ENCODE results near the gene CEP120. TPM values are rescaled to one million over a fixed set of nuclear protein-coding genes. Genes with fewer than 3 reads are reported as not detected.

The CEP120 gene
- total and polyA plus RNA-seq, 4 donors, result 5.0 to 29.6 (median 12.6) TPM

DNA sequence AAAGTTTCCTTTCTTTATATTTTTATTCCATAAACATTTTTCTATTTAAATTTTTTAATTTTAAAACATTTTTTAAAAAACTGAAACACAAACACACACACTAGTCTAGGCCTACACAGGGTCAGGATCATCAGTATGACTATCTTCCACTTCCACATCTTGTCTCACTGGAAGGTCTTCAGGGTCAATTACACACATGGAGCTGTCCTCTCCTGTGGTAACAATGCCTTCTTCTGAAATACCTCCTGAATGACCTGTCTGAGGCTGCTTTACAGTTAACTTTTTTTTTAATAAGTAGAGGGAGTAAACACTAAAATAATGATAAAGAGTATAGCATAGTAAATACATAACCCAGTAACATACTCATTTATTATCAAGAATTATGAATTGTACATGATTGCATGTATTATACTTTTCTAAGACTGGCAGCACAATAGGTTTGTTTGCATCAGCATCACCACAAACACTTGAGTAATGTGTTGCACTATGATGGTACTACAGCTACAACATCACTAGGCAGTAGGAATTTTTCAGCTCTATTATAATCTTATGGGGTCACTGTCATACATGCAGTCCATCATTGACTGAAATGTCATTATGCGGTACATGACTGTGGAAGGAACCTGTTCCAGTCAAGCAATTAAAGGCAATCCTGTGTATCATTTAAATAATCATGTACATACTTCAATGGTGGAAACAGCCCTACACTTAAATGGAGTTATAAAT, 17.4 kb upstream of the CEP120 start:
- no peaks in the 10 kb centered on the region for H3K27me3 ChIP-seq (ENCODE audit: control insufficient read depth in 3 of 3, insufficient read depth in 3 of 3, low read length in 2 of 3)
- ATAC-seq (ENCODE audit: insufficient read depth, low FRiP score) (no peak), DNase-seq (no peak)
- H3K4me3 ChIP-seq, result no peak overlapping the region
- H3K9ac ChIP-seq (ENCODE audit: insufficient read depth in 1 of 2, low read length in 2 of 2), result no peak overlapping the region
- no peaks in the 10 kb centered on the region for H3K36me3 ChIP-seq (ENCODE audit: control insufficient read depth in 4 of 4, insufficient read depth in 4 of 4, low read length in 4 of 4)
- H3K9me3 ChIP-seq (ENCODE audit: control insufficient read depth in 4 of 4, insufficient read depth in 3 of 4, low read length in 3 of 4), result peaks cover 0 to 2% (median 0%) of the 10 kb centered on the region in 4 donors
- H3K4me1 ChIP-seq (ENCODE audit: control insufficient read depth in 5 of 5, insufficient read depth in 5 of 5, low read length in 5 of 5), result peaks cover 0 to 2% (median 0%) of the 10 kb centered on the region in 5 donors
- TF ChIP-seq, protein P1, sequence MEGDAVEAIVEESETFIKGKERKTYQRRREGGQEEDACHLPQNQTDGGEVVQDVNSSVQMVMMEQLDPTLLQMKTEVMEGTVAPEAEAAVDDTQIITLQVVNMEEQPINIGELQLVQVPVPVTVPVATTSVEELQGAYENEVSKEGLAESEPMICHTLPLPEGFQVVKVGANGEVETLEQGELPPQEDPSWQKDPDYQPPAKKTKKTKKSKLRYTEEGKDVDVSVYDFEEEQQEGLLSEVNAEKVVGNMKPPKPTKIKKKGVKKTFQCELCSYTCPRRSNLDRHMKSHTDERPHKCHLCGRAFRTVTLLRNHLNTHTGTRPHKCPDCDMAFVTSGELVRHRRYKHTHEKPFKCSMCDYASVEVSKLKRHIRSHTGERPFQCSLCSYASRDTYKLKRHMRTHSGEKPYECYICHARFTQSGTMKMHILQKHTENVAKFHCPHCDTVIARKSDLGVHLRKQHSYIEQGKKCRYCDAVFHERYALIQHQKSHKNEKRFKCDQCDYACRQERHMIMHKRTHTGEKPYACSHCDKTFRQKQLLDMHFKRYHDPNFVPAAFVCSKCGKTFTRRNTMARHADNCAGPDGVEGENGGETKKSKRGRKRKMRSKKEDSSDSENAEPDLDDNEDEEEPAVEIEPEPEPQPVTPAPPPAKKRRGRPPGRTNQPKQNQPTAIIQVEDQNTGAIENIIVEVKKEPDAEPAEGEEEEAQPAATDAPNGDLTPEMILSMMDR (IDR thresholded peaks at IDR 0.05; ENCODE audit: control extremely low read depth, extremely low read depth), result no peak
- no peak overlapping the region for H3K27ac ChIP-seq (ENCODE audit: low read depth in 1 of 2, low read length in 1 of 2)
- WGBS, 2 donors, result 98 to 100% methylated on average over 1 of the region's 1 CpG

DNA sequence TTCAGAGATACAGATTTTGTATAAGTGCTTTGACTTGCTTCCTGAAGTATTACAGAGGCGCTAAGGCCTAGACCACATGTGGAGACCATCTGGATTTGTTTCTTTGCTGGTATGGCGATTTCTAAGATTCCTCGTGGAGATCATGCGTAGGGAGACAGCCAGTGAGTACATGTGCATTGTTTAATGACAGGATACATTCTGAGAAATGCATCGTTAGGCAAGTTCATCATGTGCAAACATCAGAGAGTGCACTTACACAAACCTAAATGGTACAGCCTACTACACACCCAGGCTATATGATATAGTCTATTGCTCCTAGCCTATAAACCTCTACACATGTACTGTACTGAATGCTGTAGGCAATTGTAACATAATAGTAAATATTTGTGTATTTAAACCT, 16.5 kb upstream of the CEP120 start:
- TF ChIP-seq, protein P1 (IDR thresholded peaks at IDR 0.05; ENCODE audit: control extremely low read depth, extremely low read depth), result no peak
- no peaks in the 10 kb centered on the region for H3K36me3 ChIP-seq (ENCODE audit: control insufficient read depth in 4 of 4, insufficient read depth in 4 of 4, low read length in 4 of 4)
- H3K27ac ChIP-seq (ENCODE audit: low read depth in 1 of 2, low read length in 1 of 2), result no peak overlapping the region
- H3K4me1 ChIP-seq (ENCODE audit: control insufficient read depth in 5 of 5, insufficient read depth in 5 of 5, low read length in 5 of 5), result peaks cover 0 to 2% (median 0%) of the 10 kb centered on the region in 5 donors
- DNase-seq (no peak), ATAC-seq (ENCODE audit: insufficient read depth, low FRiP score) (no peak)
- peaks cover 0 to 2% (median 0%) of the 10 kb centered on the region in 4 donors for H3K9me3 ChIP-seq (ENCODE audit: control insufficient read depth in 4 of 4, insufficient read depth in 3 of 4, low read length in 3 of 4)
- H3K27me3 ChIP-seq (ENCODE audit: control insufficient read depth in 3 of 3, insufficient read depth in 3 of 3, low read length in 2 of 3), result no peaks in the 10 kb centered on the region
- WGBS, 2 donors, result 96 to 99% methylated on average over 5 of the region's 5 CpGs
- no peak overlapping the region for H3K4me3 ChIP-seq
- H3K9ac ChIP-seq (ENCODE audit: insufficient read depth in 1 of 2, low read length in 2 of 2), result no peak overlapping the region

DNA sequence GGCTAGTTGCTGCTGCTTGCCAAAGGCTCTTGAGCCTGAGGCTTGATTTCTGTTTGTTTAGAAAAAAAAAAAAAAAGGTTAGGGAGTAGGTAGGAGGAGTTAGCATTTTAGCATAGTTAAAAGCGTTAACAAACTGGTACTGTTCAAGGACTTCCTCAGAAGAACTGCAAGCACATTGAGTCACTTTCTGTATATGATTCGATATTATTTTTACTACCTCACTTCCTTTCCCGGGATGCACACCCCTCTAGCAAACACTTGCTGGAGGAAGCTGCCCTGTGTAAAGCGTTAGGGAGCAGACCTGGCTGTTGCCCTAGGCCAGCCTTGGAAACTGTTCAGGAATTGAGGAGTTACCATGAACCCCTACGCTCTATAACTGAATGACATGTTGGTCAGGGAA, 15.7 kb upstream of the CEP120 start:
- Histone ChIP-seq H3K27ac (ENCODE audit: low read depth in 1 of 2, low read length in 1 of 2) (peak overlapping the region in 1 of 2 donors; percentile 66), H3K9me3 (ENCODE audit: control insufficient read depth in 4 of 4, insufficient read depth in 3 of 4, low read length in 3 of 4) (peaks cover 0 to 2% (median 0%) of the 10 kb centered on the region in 4 donors), H3K27me3 (ENCODE audit: control insufficient read depth in 3 of 3, insufficient read depth in 3 of 3, low read length in 2 of 3) (no peaks in the 10 kb centered on the region), H3K4me1 (ENCODE audit: control insufficient read depth in 5 of 5, insufficient read depth in 5 of 5, low read length in 5 of 5) (peaks cover 0 to 3% (median 0%) of the 10 kb centered on the region in 5 donors), H3K9ac (ENCODE audit: insufficient read depth in 1 of 2, low read length in 2 of 2) (no peak overlapping the region), H3K4me3 (no peak overlapping the region), H3K36me3 (ENCODE audit: control insufficient read depth in 4 of 4, insufficient read depth in 4 of 4, low read length in 4 of 4) (no peaks in the 10 kb centered on the region)
- 44 to 63% methylated on average over 5 of the region's 5 CpGs for WGBS, 2 donors
- DNase-seq, result peak in 1 of 3 donors; percentile 36
- ATAC-seq (ENCODE audit: insufficient read depth, low FRiP score), result peak; percentile 90
- TF ChIP-seq, protein P1 (IDR thresholded peaks at IDR 0.05; ENCODE audit: control extremely low read depth, extremely low read depth), result no peak
